ENCODE measurements around the gene LAMTOR1.

The LAMTOR1 gene

DNA sequence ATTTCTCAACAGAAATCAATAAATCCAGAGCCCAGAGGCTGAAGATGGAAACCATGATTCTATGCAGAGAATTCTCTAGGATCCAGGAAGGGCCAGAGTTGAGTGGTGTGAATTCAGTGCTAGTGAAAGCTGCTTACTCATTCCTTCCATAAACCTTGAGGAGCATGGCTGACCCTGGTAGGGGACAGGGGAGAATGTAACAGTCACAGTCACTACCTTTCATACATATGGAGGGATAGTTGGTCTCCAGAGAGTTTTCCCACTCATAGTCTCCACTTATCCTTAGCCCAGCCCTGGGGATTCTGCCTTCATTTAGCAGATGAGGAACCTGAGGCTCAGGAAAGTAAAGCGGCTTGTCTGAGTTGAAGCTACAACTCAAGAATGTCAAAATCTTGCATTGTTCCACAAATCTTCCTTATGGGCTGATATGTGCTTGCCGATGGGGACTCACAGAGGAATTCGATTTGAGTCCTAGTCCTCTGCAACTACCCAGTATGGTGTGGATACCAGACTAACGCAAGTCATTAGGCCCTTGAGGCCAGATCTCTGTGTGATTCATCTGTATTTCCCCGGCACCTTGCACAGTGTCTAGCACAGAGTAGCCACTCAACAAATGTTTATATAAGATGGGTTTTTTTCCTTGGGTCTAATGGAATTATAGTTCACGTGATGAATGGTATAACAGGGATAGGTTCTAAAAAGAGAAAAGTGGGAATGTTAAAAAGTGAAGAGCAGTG lies 13.1 kb upstream of the LAMTOR1 start:
- no peak for DNase-seq

DNA sequence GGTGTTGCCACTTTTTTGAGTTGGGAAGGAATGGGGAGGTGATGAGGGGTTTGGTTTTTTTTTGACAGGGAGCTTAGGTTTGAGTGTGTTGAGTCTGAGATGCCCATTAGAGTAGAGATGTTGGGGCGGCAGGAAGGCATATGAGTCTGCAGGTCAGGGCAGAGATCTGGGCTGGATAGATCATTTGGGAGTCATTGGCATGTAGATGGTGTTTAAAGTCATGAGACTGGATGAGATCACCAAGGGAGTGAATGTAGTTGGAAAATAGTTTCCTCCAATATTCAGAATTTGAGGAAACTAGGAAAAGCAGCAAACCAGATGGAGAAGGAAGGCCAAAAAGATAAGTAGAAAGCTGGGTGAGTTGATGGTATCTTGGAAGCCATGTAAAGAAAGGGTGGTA lies 11.5 kb upstream of the LAMTOR1 start:
- no peak for DNase-seq

DNA sequence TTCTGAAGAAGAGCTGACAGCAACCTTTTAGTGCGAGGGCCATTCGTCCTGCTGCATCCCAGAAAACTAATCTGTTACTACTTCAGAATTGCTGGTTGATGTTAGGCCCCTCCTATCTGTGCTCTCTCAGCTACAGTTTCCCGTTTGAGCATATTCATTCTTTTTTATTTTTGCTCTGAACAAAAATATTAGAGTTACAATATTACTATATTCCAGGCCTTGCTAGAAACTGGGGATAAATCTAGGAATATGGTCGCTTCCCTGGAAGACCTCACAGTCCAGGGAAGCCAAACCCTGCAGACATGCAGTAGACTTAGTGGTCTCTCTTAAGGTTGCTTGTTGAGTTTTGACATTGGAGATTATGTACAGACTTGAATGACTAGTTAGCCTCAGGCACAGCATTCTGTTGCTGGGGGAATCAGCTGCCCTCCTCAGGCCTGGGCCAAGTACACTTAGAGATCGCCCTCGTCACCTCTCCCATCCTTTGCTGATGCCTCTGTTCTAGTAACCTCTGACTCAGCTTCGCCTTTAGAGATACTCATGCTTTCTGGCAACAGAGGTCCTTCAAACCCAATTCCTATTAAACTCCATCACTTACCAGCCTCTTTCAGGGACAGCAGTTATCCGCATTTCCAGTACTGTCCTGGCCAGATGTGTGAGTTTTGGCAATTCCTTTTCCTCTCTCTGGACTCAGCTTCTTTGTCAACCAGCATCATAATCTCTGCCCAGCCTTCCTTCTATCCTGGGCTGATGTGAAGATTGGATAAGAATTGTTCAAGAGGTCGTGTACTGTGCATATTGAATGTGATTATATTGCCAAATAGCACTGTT lies 10.1 kb upstream of the LAMTOR1 start:
- DNase-seq: no peak

DNA sequence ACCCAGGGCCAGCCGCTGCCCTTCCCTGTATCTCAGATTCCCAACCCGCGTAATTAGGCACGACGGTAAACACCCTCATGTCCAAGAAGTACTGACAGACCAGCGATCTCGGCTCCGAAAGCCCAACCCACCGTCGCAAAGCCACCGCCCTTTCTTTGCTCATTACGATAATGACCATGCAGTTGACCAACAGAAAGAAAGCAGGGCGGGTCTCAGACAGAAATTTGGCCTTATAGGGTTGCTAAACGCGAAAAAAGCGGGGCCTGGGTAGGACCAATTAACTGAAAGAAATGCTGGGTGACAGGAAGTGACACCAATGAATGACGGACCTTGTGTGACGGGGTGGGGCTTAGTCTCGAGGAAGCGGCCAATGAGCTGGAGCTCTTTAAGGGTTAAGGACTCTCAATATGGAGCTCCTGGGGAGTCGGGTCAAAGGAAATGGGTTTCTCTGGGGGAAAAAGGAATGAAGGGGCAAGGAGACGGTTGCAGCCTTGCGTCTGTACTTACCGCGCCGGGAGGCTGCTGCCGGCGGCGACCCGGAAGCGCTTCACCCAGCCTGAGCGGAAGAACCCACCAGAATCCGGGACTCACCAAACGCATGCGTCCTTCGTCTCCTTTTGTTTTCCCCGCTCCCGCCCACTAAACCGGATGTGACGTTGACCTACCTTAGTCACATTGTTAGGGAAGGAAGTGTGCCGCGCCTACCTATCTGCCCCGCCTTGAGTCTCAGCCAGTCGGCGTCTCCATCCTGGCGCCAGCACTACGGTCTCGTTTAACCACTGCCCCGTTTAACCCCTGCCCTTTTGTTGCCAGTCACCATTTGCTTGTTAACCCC lies 9.3 kb upstream of the LAMTOR1 start, which contains the start of gene ANAPC15:
Gene ANAPC15 (minus strand): TSS at position 553 of the 835 bp plus-strand sequence. CDS start 1,419 bp downstream, outside the sequence.
- peak; percentile 100 for DNase-seq

DNA sequence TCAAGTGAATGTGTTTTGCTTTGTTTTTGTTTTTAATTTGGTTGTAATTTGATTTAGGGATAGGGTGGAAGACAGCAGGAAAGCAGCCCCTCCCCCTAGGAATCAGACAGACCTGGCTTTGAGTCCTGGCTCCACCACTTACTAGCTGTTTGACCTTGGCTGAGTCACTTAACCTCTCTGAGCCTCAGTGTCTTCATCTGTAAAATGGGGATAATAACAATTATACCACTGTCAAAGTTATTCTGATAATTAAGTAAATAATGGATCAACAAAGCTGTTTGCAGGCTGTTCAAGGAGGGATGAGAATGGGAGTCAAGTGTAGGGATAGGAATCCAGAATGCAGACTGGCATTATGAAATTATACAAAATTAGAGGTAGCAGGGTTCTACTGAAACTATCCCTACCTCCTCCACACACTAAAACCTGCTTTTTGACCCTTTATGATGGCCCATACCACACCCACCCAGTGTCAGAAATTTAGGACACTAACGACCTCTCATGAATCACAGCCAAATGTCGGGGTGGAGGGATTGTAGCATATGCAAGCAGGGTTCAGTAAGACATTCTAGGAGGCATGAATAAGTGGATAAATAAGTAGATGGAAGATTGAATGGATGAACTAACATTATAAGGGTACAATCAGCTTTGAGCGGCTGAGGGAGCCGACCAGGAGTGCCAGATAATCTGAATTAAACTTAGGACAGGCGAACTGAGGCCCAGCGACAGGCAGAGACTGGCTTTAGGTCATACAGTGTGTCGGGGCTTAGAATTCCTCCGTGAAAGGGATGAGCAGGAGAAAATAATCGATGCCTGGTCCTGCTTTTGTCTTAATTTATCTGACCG lies 8.4 kb upstream of the LAMTOR1 start:
- peak; percentile 14 for DNase-seq

DNA sequence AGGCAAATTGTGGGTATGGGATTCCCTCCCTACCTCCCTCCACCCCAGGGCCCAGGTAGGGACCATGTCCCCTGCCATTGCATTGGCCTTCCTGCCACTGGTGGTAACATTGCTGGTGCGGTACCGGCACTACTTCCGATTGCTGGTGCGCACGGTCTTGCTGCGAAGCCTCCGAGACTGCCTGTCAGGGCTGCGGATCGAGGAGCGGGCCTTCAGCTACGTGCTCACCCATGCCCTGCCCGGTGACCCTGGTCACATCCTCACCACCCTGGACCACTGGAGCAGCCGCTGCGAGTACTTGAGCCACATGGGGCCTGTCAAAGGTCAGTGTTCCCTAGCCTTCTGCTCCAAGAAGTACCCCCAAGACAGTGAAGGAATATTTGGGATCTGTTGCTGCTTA lies 2.8 kb upstream of the LAMTOR1 start, which contains the start of gene TOMT:
Gene TOMT (plus strand): TSS at position 37 of the 400 bp plus-strand sequence. CDS start 28 bp downstream, at position 65.
- DNase-seq: no peak

DNA sequence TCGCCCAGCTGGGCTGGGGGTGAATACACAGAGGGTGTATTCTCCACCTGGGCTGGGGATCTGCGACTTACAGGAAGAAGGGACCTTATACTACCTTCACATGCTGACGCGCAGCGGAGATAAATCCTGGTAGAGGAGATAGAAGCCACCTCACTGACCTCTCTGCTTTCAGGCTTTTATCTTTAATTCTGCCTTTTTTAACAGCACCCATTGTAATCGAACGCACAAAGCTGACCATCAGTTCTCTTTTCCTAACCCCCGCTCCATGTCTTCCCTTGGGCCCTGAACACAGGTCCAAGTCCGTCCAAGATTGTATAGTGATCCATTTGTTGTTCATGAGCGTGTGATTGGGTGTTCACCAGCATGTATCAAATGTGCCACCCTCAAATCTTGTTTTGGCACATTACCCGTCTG lies 664 bp upstream of the LAMTOR1 start:
- no peak for DNase-seq

DNA sequence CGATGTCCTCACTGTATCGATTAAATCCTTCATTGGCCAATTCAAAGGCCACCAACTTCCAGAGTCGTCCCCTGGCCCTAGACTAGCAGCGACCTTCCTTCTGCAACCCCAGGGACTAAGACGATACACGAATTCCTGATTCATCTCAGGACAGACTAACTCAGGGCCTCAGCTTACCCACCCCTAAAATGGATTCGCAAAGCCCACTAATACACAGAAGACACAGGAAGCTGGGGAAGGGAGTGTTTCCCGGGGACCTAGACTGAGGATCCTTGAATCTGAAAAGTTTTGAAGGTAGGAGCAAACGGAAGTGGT lies 509 bp downstream of the LAMTOR1 start:
- no peak for DNase-seq

DNA sequence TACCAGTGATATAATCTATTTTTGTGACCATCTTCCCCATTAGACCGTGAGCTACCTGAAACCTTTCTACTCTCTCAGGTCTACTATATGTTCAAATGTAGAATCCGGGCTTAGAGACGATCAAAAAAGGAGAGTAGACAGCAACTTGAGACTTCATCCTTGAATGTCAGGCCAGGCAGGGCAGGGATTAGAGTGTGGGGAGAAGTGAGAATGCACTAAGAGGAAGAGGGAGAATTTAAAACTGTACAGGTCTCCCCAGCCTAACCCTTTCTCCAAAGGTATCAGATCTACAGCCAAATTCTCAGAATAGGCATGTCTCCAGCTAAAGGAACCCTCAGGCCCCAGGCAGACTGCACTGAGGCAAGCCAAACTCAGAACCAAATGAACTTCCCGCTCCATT lies 935 bp downstream of the LAMTOR1 start:
- no peak for DNase-seq

DNA sequence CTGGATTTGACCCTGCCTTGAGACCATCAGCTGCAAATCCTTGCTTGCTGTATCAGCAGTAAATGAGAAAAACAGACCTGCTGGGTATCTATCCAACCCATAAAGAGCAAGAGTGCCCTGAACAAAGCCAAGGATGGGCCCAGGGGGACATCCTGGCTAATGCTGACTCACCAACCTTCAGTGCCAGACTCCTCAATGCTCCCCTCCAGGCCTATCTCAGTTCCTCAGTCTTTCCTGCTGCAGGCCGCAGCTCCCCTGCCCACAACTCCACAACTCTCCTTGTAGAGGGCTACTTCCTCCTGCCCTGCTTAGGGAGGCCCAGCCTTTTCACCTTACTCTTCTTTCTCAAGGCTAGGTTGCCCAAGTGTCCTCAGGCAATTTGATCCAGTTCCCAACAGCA lies 2.6 kb downstream of the LAMTOR1 start:
- no peak for DNase-seq

DNA sequence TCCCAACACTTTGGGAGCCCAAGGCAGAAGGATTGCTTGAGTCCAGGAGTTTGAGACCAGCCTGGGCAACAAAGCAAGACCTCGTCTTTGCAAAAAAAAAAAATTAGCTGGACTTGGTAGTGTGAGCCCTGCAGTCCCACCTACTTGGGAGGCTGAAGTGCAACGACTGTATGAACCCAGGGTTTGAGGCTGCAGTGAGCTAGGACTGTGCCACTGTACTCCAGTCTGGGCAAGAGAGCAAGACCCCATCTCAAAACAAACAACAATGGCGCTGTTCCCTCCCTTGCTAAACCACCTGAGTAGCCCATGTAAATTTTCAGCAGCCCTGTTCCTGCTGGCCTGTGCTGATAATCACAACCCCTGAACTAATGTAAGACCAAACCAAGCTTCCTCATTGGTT lies 3.1 kb downstream of the LAMTOR1 start:
- DNase-seq: no peak

DNA sequence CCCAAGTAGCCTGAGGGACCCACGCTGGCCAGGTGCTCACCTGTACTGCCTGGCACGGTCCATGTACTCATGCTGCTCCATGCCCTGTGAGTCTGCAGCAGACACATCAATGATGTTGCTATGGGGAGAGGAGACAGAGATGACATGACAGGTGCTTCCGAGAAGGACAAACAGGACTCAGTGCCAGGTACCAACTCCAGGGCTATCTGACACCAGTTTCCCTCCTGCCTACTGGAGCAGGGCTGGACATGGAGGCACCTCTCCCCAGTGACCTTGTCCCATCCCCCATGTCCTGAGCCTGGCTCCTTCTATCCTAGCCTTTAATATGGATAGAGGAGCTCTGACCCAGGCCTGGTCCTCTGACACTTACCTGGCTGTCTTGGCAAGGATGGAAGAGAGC lies 4.4 kb downstream of the LAMTOR1 start:
- DNase-seq: no peak

DNA sequence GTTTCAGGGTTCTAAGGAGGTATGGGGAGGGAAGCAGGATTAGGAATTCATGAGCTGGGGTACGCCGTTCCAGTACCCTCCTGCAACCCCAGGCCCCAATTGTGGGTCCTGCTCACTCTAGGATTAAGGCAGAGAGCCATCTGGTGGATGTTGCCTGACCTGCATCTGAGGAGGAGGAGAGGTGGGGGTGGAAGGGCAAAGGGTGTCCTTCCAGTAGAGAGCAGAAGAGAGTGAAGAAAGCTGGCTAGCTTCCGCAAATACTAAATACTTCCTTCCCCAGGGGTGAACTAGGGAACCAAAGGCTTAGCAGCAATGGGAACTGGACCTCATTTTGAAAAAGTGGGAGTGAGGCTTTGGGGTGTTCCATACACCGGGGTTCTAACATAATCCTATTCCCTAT lies 11.8 kb downstream of the LAMTOR1 start:
- DNase-seq: peak; percentile 70

DNA sequence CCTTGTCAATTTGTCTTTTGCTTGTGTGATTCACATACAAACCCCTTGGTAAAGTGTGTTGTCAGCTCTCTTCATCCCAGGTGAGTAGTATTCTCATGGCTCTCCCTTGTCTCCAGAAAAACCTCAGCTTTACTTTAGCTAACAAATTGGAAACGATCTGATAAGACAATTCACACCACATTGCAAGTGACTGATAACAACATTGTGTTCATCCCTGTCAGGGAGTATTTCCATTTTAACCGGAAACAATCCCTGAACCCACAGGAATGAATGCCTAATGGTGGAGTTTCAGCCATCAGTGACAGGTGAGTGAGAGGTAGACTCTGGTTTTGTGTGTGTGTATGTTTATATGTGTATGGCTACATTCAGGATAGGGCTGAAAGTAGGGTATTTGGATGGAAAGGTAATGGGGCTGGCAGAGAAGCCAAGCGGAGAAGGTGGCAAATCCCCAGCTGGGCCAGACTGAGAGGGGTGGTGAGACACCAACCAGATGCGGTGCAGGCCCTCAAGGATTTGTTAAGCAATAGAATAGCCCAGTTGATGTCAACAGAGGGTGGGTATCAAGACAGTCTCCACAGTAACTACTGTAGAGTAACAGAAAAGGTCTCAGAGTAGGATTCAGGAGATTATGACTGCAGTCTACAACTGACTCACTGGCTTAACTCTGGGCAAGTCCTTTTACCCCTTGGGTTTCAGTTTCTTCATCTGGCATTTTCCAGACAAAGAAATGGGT lies 14.9 kb downstream of the LAMTOR1 start:
- DNase-seq: no peak

DNA sequence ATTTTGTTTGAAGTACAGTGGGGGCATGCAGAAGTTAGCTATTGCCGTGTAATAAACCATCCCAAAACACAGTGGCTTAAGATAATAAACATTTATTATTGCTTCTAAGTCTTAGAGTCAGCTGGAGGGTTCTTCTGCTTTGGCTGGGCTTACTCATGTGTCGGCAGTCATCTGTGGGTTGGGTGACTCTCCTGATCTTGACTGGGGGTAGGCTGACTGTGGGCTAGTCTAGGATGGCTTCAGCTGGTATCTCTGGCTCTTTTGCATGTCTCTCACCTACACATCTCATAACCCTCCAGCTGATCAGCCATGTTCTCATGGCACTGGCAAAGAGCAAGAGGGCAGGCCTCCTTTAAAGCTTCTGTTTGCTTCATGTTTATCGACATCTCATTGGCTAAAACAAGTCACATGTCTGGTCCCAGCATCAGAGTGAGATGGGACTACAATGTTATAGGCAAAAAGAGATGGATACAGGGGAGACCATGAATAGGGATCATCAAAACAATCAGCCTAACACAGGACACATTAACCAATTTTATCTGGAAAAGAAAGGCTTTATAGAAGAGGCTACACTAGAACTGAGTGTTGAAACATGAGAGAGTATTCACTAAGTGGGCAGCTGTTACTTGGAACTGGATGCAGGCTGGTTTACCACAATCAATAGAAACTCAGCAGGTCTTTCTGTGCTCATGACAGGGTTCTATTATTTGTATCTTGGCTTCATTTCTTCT lies 17.3 kb downstream of the LAMTOR1 start:
- DNase-seq: no peak

DNA sequence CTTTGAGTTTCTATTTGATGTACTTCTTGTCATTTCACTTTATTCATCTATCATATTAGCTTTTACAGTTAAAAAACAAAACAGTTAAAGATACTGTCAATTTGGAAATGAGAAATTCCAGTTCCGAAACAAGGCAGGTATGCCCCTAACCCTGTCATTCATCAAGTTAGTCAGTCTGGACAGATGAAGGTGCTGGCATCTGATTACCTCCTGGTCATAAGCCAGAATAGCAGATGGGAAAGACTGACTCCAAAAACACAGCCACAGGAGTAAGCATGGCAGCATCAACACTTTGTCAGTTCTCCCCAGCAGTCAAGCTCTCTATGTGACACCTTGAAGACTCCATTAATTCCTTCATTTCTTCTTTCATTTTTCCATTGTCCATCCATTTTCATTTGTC lies 18.1 kb downstream of the LAMTOR1 start:
- no peak for DNase-seq

DNA sequence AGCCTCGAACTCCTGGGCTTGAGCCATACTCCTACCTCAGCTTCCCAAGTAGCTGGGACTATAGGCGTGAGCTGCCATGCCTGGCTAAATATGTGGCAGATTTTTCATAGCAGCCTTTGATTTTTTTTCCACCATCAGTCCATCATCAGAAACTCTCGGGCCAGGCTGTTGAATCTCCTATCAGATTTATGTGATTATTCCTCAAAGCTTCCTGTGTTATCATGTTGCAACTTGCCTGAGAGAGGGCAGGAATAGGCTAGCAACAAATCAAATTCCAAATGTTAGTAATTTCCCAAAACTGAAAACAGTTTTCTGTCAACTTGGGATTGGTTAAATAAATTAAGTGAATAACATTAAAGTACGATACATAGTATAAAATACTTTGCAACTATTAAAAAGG lies 19.0 kb downstream of the LAMTOR1 start:
- DNase-seq: no peak

DNA sequence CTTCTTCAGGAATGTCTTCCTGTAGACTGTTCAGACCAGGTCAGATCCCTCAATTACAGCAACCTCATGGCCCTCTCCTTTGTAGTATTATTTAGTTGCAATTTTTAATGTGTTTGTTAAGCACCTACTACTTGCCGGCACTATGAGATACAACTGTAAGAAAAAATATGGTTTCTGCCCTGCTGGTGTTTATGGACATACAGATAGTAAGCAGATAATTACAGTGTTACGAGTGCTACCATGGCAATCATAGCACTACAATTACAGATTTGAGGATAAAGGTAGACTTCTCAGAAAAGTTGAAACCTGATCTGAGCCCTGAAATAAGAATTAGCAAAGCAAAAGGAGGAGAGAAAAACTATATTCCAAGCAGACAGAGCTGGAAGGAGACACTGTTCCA lies 19.7 kb downstream of the LAMTOR1 start:
- DNase-seq: no peak

DNA sequence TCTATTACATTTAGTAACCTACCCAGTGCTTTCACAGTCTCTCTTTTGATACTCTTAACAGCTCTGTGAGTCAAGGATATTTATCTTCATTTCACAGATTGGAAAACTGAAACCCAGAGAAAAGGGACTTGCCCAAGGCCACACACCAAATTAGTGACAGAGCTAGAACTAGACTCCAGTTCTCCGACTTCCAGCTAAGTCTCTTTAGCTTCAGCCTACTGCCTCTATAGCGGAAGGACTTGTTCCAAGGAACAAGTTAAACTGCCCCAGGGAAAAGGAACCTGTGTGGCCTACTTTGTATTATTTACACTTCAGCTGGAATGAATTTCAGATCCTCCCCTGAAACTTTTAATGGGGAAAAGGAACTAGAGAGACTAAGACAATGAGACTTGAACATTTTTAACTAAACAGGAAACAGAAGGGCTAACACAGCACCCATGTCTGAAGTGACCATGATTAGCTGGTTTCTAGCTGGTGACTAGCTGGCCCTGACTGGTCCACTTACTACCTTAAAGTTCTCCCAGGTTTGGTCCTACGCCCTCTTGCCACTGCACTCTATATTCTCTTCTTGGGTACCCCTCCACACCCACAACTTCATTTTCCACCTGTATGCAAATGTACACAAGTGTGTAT lies 21.2 kb downstream of the LAMTOR1 start:
- no peak for DNase-seq

DNA sequence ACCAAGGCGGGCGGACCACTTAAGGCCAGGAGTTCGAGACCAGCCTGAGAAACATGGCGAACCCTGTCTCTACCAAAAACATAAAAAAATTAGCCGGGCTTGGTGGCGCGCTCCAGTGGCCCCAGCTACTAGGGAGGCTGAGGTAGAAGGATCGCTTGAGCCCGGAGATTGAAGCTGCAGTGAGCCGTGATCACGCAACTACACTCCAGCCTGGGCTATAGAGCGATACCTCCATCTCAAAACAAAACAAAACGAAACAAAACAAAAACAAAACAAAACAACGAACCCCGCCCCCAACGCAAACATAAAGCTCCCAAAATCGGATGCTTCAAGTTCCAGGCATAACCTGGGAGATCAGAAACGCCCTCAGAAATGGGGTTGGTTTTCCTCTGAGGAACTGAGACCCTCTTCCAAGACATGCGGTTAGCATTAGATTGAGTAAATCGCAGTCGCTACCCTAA lies 21.9 kb downstream of the LAMTOR1 start:
- no peak for DNase-seq

All from fibroblast of skin of scalp (primary cell).